K562 (cell line): ENCODE results near the gene HSD17B12. TPM values are rescaled to one million over a fixed set of nuclear protein-coding genes. Genes with fewer than 3 reads are reported as not detected.

Source experiments
- ARNT ChIP-seq, 2 experiments: fragments of 450-650 bp; IDR thresholded peaks; 2 replicates each; pipeline ENCODE4 v1.6.1; 2016; ENCODE audit warnings: mild to moderate bottlenecking in 1 of 2
- BDP1 ChIP-seq: IDR thresholded peaks from 3 replicates; pipeline ENCODE4 v1.6.1; 2011; ENCODE audit not compliant: insufficient read length, insufficient read depth
- BRD9 ChIP-seq: fragments of 450-650 bp; IDR thresholded peaks from 2 replicates; pipeline ENCODE4 v1.6.1; 2018; ENCODE audit warnings: low read depth; ENCODE audit not compliant: partially characterized antibody
- CBFA2T3 ChIP-seq: fragments of 450-650 bp; IDR thresholded peaks from 2 replicates; pipeline ENCODE4 v1.6.1; 2017
- HDAC6 ChIP-seq: IDR thresholded peaks from 2 replicates; pipeline ENCODE4 v1.6.1; 2012; ENCODE audit warnings: low read depth, mild to moderate bottlenecking, control low read depth, inconsistent platforms, low read length, moderate library complexity
- KLF16 ChIP-seq: IDR thresholded peaks from 2 replicates; pipeline ENCODE4 v1.6.1; 2016; ENCODE audit warnings: antibody characterized with exemption
- NFIC ChIP-seq: fragments of 450-650 bp; IDR thresholded peaks from 2 replicates; pipeline ENCODE4 v1.6.1; 2017; ENCODE audit warnings: mild to moderate bottlenecking, inconsistent platforms
- PTRF ChIP-seq: fragments of 450-650 bp; IDR thresholded peaks from 2 replicates; pipeline ENCODE4 v1.6.1; 2016; ENCODE audit warnings: mild to moderate bottlenecking, missing genetic modification characterization, missing compliant biosample characterization
- RFX5 ChIP-seq: IDR thresholded peaks from 2 replicates; pipeline ENCODE4 v1.6.1; 2011; ENCODE audit warnings: low read depth, mild to moderate bottlenecking, improper control_type of control experiment, low read length
- SLC30A9 ChIP-seq: fragments of 250-450 bp; sonication (Bioruptor Pico); IDR thresholded peaks from 2 replicates; pipeline ENCODE4 v1.8.0; 2022; ENCODE audit warnings: mild to moderate bottlenecking, moderate library complexity
- SRSF1 ChIP-seq: fragments of 200-400 bp; formaldehyde crosslinking; IDR thresholded peaks from 2 replicates; pipeline ENCODE4 v1.6.1; 2017; ENCODE audit warnings: mild to moderate bottlenecking, low read depth, low read length, moderate library complexity
- TRIM28 ChIP-seq: fragments of 450-650 bp; IDR thresholded peaks from 2 replicates; pipeline ENCODE4 v1.6.1; 2017
- ZC3H4 ChIP-seq: sonication (generic); formaldehyde crosslinking; IDR thresholded peaks from 2 replicates; pipeline ENCODE4 v1.9.0; 2021; ENCODE audit warnings: missing genetic modification reagents, borderline replicate concordance
- ZEB2 ChIP-seq: fragments of 450-650 bp; IDR thresholded peaks from 2 replicates; pipeline ENCODE4 v1.6.1; 2016
- ZNF184 ChIP-seq: sonication (generic); formaldehyde crosslinking; IDR thresholded peaks from 2 replicates; pipeline ENCODE4 v1.5.0; 2020; ENCODE audit warnings: missing genetic modification reagents
- ZNF217 ChIP-seq: sonication (generic); formaldehyde crosslinking; IDR thresholded peaks from 2 replicates; pipeline ENCODE4 v1.8.0; 2022; ENCODE audit warnings: mild to moderate bottlenecking, missing genetic modification reagents
- ZNF282 ChIP-seq: sonication (generic); formaldehyde crosslinking; IDR thresholded peaks from 2 replicates; pipeline ENCODE4 v1.8.1; 2023; ENCODE audit warnings: missing genetic modification reagents
- polyA plus RNA-seq, 8 experiments: library from polyadenylated mRNA; depleted of rRNA in 4 of 8; stranded (reverse) in 5 of 8; unstranded in 3 of 8; fragments of >200 nt; fragmentation: Nextera tagmentation in 2 of 8; fragmentation: Illumina TruSeq in 1 of 8; extraction: Ambion mirVana in 2 of 8; extraction: Trizol in 1 of 8; gene quantifications; 2 replicates each; pipeline versions ENCODE4 v1.2.1 to v1.2.3, GENCODE V29; 2011 to 2014; ENCODE audit warnings: inconsistent platforms in 1 of 8, missing spikeins in 1 of 8
- total RNA-seq, 7 experiments: library from RNA; depleted of rRNA in 6 of 7; stranded (reverse); fragments of >200 nt in 6 of 7; fragmentation: Illumina TruSeq in 2 of 7; extraction: Trizol in 2 of 7; gene quantifications; 2 replicates each; pipeline versions ENCODE4 v1.2.1 to v1.2.3, GENCODE V29; 2011 to 2021; ENCODE audit warnings: low replicate concordance in 1 of 7
- TF ChIP-seq, protein P1 (sequence below): fragments of 200-800 bp; sonication (Bioruptor generic); IDR thresholded peaks from 2 replicates; pipeline ENCODE4 v1.6.1; 2017; ENCODE audit warnings: missing genetic modification characterization, missing compliant biosample characterization
- TF ChIP-seq, protein P2 (sequence below): fragments of 450-650 bp; formaldehyde crosslinking; conservative IDR thresholded peaks from 2 replicates; pipeline ENCODE4 v1.4.0; 2022; ENCODE audit warnings: mild to moderate bottlenecking, missing genetic modification characterization
- TF ChIP-seq, protein P3 (sequence below): fragments of 200-800 bp; sonication (Bioruptor generic); IDR thresholded peaks from 2 replicates; pipeline ENCODE4 v1.6.1; 2017; ENCODE audit warnings: missing genetic modification characterization, missing compliant biosample characterization
- TF ChIP-seq, protein P4 (sequence below): fragments of 250-450 bp; sonication (Bioruptor Pico); IDR thresholded peaks from 2 replicates; pipeline ENCODE4 v1.5.0; 2020; ENCODE audit warnings: mild to moderate bottlenecking
- TF ChIP-seq, protein P5 (sequence below): IDR thresholded peaks from 2 replicates; pipeline ENCODE4 v1.6.1; 2011; ENCODE audit not compliant: insufficient read length; ENCODE audit errors: extremely low read depth

Gene HSD17B12
- total and polyA plus RNA-seq, 9 of the 15 experiments (the other 6 are each of a cell fraction or from before 2014, with no cell fraction given) = 9.1 to 34.5 (median 23.3) TPM

DNA sequence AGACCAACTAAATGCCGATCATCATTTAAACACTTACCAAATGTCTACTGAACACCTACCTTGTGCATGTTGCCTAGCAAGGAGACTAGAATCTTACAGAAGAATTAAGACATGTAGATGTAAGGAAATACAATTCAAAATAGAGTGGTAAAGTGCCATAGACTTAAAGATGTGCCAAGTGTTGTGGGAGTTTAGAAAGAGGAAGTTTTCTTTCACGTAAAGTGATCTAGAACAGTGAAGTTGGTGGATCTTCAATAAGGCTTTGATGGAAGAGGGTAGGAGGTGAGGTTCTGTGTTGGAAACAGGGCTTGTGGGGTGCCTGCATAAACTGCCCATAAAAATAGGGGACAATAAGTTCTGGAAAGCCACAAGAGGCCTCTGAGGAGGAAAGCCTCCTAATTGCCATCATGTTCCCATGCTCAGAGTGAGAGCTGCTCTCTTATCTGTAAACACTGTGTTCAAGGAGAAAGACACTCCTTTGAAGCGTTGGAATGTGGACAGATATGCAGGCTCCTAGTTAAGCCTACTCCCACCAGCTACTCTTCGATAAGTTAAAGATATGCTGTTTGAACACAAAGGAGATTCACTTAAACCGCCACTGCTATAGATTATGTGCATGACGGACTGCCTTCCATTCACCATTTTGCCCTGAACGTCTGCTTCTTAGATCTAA, 66.7 kb downstream of the HSD17B12 start (continued):
- TF ChIP-seq ZC3H4 = no peak
- no peak for TF ChIP-seq ZNF217 (CRISPR knock-in tag)
- TF ChIP-seq RFX5 = no peak
- TF ChIP-seq BRD9 = no peak
- no peak for TF ChIP-seq HDAC6
- TF ChIP-seq, protein P1, sequence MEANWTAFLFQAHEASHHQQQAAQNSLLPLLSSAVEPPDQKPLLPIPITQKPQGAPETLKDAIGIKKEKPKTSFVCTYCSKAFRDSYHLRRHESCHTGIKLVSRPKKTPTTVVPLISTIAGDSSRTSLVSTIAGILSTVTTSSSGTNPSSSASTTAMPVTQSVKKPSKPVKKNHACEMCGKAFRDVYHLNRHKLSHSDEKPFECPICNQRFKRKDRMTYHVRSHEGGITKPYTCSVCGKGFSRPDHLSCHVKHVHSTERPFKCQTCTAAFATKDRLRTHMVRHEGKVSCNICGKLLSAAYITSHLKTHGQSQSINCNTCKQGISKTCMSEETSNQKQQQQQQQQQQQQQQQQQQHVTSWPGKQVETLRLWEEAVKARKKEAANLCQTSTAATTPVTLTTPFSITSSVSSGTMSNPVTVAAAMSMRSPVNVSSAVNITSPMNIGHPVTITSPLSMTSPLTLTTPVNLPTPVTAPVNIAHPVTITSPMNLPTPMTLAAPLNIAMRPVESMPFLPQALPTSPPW (CRISPR knock-in tag) = no peak
- TF ChIP-seq SLC30A9 (CRISPR knock-in tag) = no peak
- no peak for TF ChIP-seq ZNF184 (CRISPR knock-in tag)
- TF ChIP-seq ZEB2 = no peak
- peak; percentile 95 for TF ChIP-seq CBFA2T3
- TF ChIP-seq ZNF282 (CRISPR knock-in tag) = no peak
- TF ChIP-seq, protein P2, sequence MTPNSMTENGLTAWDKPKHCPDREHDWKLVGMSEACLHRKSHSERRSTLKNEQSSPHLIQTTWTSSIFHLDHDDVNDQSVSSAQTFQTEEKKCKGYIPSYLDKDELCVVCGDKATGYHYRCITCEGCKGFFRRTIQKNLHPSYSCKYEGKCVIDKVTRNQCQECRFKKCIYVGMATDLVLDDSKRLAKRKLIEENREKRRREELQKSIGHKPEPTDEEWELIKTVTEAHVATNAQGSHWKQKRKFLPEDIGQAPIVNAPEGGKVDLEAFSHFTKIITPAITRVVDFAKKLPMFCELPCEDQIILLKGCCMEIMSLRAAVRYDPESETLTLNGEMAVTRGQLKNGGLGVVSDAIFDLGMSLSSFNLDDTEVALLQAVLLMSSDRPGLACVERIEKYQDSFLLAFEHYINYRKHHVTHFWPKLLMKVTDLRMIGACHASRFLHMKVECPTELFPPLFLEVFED = no peak
- TF ChIP-seq, protein P3, sequence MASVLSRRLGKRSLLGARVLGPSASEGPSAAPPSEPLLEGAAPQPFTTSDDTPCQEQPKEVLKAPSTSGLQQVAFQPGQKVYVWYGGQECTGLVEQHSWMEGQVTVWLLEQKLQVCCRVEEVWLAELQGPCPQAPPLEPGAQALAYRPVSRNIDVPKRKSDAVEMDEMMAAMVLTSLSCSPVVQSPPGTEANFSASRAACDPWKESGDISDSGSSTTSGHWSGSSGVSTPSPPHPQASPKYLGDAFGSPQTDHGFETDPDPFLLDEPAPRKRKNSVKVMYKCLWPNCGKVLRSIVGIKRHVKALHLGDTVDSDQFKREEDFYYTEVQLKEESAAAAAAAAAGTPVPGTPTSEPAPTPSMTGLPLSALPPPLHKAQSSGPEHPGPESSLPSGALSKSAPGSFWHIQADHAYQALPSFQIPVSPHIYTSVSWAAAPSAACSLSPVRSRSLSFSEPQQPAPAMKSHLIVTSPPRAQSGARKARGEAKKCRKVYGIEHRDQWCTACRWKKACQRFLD (CRISPR knock-in tag) = no peak
- TF ChIP-seq, protein P4, sequence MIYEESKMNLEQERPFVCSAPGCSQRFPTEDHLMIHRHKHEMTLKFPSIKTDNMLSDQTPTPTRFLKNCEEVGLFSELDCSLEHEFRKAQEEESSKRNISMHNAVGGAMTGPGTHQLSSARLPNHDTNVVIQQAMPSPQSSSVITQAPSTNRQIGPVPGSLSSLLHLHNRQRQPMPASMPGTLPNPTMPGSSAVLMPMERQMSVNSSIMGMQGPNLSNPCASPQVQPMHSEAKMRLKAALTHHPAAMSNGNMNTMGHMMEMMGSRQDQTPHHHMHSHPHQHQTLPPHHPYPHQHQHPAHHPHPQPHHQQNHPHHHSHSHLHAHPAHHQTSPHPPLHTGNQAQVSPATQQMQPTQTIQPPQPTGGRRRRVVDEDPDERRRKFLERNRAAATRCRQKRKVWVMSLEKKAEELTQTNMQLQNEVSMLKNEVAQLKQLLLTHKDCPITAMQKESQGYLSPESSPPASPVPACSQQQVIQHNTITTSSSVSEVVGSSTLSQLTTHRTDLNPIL (CRISPR knock-in tag) = no peak
- TF ChIP-seq, protein P5, sequence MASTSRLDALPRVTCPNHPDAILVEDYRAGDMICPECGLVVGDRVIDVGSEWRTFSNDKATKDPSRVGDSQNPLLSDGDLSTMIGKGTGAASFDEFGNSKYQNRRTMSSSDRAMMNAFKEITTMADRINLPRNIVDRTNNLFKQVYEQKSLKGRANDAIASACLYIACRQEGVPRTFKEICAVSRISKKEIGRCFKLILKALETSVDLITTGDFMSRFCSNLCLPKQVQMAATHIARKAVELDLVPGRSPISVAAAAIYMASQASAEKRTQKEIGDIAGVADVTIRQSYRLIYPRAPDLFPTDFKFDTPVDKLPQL = no peak
- no peak for TF ChIP-seq ARNT (IDR thresholded peaks at IDR 0.05)
- TF ChIP-seq KLF16 = peak; percentile 85
- TF ChIP-seq PTRF = no peak
- TF ChIP-seq NFIC = peak; percentile 68
- TF ChIP-seq SRSF1 = no peak
- TF ChIP-seq BDP1 = no peak
- 0 out of 2 replicates have a peak, but pooled peaks have one; percentile 18 for TF ChIP-seq TRIM28
